ENCODE data around the gene ZNF609. TPM values are rescaled to one million over a fixed set of nuclear protein-coding genes. Genes with fewer than 3 reads are reported as not detected.
A peak's percentile ranks its signal among the peaks of the same experiment; 100 is the strongest.

ZNF609 gene
- total and polyA plus RNA-seq, 2 of the 13 experiments (the other 11 are each of a cell fraction or from before 2014, with no cell fraction given), result 8.9 to 9.9 TPM

DNA sequence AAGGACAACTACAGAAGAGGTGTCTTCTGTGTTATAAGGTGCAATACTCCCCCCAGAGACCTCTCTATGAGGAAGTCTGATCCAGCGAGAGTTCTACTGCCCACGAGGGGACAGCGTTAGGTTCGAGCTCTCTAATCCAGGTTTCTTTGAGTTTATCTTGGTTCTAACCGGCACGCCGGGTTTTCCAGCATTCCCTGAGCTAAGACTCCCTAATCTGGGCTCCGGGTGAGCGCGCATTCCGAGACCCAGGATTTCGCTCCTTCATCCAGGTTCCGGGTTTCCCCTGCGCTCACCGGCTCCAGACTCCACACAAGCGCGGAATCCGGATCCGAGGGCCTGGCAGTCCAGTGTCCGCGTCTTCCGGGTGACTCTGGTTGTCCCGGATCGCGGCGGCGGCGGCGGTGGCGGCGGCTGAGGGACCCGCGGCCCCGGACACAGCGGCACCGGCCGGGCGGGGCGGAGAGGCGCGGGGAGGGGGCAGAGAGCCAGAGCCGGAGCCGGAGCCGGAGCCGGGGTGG lies at the start of gene ZNF609 (continued):
- TF ChIP-seq, protein P1, sequence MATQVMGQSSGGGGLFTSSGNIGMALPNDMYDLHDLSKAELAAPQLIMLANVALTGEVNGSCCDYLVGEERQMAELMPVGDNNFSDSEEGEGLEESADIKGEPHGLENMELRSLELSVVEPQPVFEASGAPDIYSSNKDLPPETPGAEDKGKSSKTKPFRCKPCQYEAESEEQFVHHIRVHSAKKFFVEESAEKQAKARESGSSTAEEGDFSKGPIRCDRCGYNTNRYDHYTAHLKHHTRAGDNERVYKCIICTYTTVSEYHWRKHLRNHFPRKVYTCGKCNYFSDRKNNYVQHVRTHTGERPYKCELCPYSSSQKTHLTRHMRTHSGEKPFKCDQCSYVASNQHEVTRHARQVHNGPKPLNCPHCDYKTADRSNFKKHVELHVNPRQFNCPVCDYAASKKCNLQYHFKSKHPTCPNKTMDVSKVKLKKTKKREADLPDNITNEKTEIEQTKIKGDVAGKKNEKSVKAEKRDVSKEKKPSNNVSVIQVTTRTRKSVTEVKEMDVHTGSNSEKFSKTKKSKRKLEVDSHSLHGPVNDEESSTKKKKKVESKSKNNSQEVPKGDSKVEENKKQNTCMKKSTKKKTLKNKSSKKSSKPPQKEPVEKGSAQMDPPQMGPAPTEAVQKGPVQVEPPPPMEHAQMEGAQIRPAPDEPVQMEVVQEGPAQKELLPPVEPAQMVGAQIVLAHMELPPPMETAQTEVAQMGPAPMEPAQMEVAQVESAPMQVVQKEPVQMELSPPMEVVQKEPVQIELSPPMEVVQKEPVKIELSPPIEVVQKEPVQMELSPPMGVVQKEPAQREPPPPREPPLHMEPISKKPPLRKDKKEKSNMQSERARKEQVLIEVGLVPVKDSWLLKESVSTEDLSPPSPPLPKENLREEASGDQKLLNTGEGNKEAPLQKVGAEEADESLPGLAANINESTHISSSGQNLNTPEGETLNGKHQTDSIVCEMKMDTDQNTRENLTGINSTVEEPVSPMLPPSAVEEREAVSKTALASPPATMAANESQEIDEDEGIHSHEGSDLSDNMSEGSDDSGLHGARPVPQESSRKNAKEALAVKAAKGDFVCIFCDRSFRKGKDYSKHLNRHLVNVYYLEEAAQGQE (IDR thresholded peaks at IDR 0.05; ENCODE audit: borderline replicate concordance in 1 of 2, low read depth in 1 of 2, low read length in 2 of 2), result no peak; a peak in 1 of 4 replicates
- TF ChIP-seq, protein P2, sequence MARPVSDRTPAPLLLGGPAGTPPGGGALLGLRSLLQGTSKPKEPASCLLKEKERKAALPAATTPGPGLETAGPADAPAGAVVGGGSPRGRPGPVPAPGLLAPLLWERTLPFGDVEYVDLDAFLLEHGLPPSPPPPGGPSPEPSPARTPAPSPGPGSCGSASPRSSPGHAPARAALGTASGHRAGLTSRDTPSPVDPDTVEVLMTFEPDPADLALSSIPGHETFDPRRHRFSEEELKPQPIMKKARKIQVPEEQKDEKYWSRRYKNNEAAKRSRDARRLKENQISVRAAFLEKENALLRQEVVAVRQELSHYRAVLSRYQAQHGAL (CRISPR knock-in tag; IDR thresholded peaks at IDR 0.05; ENCODE audit: not compliant biosample characterization), result no peak
- TF ChIP-seq ARHGAP35 (CRISPR knock-in tag; IDR thresholded peaks at IDR 0.05; ENCODE audit: borderline replicate concordance) (0 out of 2 replicates have a peak, but pooled peaks have one; percentile 43), NCOA5 (CRISPR knock-in tag; IDR thresholded peaks at IDR 0.05) (no peak), MXD4 (CRISPR knock-in tag; IDR thresholded peaks at IDR 0.05) (peak; percentile 64; the same call in 1 of the 2 replicates), KLF13 (CRISPR knock-in tag; IDR thresholded peaks at IDR 0.05) (no peak), NAIF1 (CRISPR knock-in tag; IDR thresholded peaks at IDR 0.05; ENCODE audit: borderline replicate concordance) (no peak), SYNCRIP (IDR thresholded peaks at IDR 0.05; ENCODE audit: insufficient read depth, low read depth, low read length) (no peak), ZNF614 (CRISPR knock-in tag; IDR thresholded peaks at IDR 0.05; ENCODE audit: borderline replicate concordance) (peak; percentile 76; the same call in 1 of the 2 replicates), ZC3H4 (CRISPR knock-in tag; IDR thresholded peaks at IDR 0.05; ENCODE audit: borderline replicate concordance) (no peak), ZNF382 (CRISPR knock-in tag; IDR thresholded peaks at IDR 0.05; ENCODE audit: borderline replicate concordance) (no peak), PLRG1 (conservative IDR thresholded peaks at IDR 0.05) (no peak), ELF3 (CRISPR knock-in tag; IDR thresholded peaks at IDR 0.05) (peak; percentile 87), ZBTB21 (CRISPR knock-in tag; IDR thresholded peaks at IDR 0.05) (no peak), SP5 (CRISPR knock-in tag; IDR thresholded peaks at IDR 0.05; ENCODE audit: borderline replicate concordance, low read depth) (0 out of 2 replicates have a peak, but pooled peaks have one; percentile 16), RFX1 (IDR thresholded peaks at IDR 0.05) (no peak), ZSCAN12 (CRISPR knock-in tag; IDR thresholded peaks at IDR 0.05) (no peak), LCORL (IDR thresholded peaks at IDR 0.05) (no peak), LCORL (CRISPR knock-in tag; IDR thresholded peaks at IDR 0.05) (0 out of 2 replicates have a peak, but pooled peaks have one; percentile 61), NKX3-1 (CRISPR knock-in tag; IDR thresholded peaks at IDR 0.05) (no peak), ZNF841 (CRISPR knock-in tag; IDR thresholded peaks at IDR 0.05; ENCODE audit: borderline replicate concordance) (no peak; the same call in 1 of the 2 replicates), ZKSCAN8 (CRISPR knock-in tag; IDR thresholded peaks at IDR 0.05; ENCODE audit: borderline replicate concordance) (peak; percentile 61; the same call in 1 of the 2 replicates)
- TF ChIP-seq, protein P3, sequence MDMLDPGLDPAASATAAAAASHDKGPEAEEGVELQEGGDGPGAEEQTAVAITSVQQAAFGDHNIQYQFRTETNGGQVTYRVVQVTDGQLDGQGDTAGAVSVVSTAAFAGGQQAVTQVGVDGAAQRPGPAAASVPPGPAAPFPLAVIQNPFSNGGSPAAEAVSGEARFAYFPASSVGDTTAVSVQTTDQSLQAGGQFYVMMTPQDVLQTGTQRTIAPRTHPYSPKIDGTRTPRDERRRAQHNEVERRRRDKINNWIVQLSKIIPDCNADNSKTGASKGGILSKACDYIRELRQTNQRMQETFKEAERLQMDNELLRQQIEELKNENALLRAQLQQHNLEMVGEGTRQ (IDR thresholded peaks at IDR 0.05; ENCODE audit: low read depth, low read length), result no peak
- TF ChIP-seq, protein P3 (CRISPR knock-in tag; IDR thresholded peaks at IDR 0.05; ENCODE audit: borderline replicate concordance), result no peak
- TF ChIP-seq, protein P4, sequence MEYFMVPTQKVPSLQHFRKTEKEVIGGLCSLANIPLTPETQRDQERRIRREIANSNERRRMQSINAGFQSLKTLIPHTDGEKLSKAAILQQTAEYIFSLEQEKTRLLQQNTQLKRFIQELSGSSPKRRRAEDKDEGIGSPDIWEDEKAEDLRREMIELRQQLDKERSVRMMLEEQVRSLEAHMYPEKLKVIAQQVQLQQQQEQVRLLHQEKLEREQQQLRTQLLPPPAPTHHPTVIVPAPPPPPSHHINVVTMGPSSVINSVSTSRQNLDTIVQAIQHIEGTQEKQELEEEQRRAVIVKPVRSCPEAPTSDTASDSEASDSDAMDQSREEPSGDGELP (IDR thresholded peaks at IDR 0.05; ENCODE audit: borderline replicate concordance, low read depth), result peak; percentile 65; the same call in 1 of the 2 replicates
